Measurements from ENCODE around the gene PCLO.

PCLO gene

GRCh38 chr7:82839063-82839462, 323.6 kb downstream of the PCLO start:
- DNase-seq (ENCODE audit: insufficient read length, low spot score) (no peak), FAIRE-seq (no peak)
- TF ChIP-seq CTCF (IDR thresholded peaks at IDR 0.05; ENCODE audit: insufficient read depth, missing control alignments): no peak

GRCh38 chr7:82838314-82838713, 324.4 kb downstream of the PCLO start:
- TF ChIP-seq CTCF (IDR thresholded peaks at IDR 0.05; ENCODE audit: insufficient read depth, missing control alignments): no peak
- FAIRE-seq: no peak

DNA sequence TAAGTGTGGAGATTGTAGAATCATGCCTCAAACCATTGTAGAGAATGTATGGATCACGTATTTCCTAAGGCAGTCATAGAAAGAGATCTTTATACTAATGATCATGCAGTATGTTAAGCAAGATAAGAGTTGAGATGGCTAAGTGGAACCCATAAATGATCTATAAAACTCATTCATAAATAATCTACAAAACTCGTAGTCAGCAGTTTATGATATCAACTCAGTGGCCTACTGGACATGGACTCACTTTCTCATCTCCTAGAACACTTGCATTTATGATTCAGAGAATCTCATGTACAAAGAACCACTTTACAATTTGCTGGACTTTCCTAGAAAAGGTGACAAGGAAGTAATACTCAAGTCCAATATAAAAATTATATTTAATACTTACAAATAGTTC, 339.6 kb downstream of the PCLO start:
- no peak for FAIRE-seq
- TF ChIP-seq CTCF (IDR thresholded peaks at IDR 0.05; ENCODE audit: insufficient read depth, missing control alignments): no peak

More at GRCh38 chr7:82838314-82838713, 324.4 kb downstream of the PCLO start:
- DNase-seq (ENCODE audit: insufficient read length, low spot score): no peak

GRCh38 chr7:82821037-82821436, 341.6 kb downstream of the PCLO start:
- FAIRE-seq (no peak), DNase-seq (ENCODE audit: insufficient read length, low spot score) (no peak)

More for the DNA sequence above, 339.6 kb downstream of the PCLO start:
- no peak for DNase-seq (ENCODE audit: insufficient read length, low spot score)

DNA sequence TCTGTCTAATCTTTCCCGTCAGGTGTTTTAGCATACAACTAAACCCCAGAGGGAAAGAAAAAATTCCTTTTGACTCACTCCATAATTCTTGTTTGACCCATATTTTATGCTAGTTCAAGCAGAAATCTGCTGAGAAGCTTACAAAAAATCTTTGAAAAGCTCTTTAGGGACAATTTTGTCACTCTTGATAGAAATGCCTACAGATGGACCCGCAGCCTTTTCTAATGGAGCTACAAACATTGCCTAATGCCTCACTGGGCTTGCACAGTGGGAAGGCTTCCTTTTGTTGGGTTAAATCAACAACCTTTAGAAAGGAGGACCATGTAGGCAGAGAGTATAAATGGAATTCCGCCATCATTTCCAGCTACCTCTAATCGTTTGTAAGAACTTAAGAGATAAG, 344.5 kb downstream of the PCLO start:
- TF ChIP-seq CTCF (IDR thresholded peaks at IDR 0.05; ENCODE audit: insufficient read depth, missing control alignments): no peak
- no peak for DNase-seq (ENCODE audit: insufficient read length, low spot score)
- no peak for FAIRE-seq

More at GRCh38 chr7:82821037-82821436, 341.6 kb downstream of the PCLO start:
- TF ChIP-seq CTCF (IDR thresholded peaks at IDR 0.05; ENCODE audit: insufficient read depth, missing control alignments): no peak

DNA sequence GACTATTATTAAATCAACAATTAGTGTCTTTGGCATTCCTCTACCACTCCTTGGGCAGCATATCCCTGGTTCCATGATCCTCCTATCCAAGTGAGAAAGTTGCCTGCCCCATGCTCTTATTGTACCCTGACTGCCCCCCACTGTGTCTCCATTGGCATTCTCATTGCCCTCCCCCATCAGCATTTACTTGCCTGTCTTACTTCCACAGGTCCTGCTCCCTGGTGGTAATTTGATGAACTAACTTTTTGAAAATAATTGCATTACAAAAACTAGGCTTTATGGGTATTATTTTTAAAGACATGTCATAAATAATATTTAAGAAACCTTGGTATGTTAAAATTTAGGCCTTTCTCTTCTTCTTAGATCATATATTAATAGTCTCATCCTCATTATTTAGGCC, 346.4 kb downstream of the PCLO start:
- DNase-seq (ENCODE audit: insufficient read length, low spot score): no peak

More for the DNA sequence above, 346.4 kb downstream of the PCLO start:
- no peak for FAIRE-seq
- no peak for TF ChIP-seq CTCF (IDR thresholded peaks at IDR 0.05; ENCODE audit: insufficient read depth, missing control alignments)

Data from D721Med (cell line).